Vagina (tissue), 2 donors: ENCODE results near the gene PDE3B.

Experiments
- CTCF ChIP-seq, 3 experiments: fragments of 450-650 bp in 2 of 3; fragments of 200-600 bp in 1 of 3; sonication (generic) in 1 of 3; IDR thresholded peaks; one replicate each; pipeline ENCODE4 v1.5.1; 2017 to 2019; ENCODE audit warnings: antibody characterized with exemption in 3 of 3, mild to moderate bottlenecking in 2 of 3, moderate library complexity in 2 of 3
- POLR2A ChIP-seq, 2 donors: fragments of 450-650 bp; IDR thresholded peaks; one replicate each; pipeline ENCODE4 v1.6.1; 2017; ENCODE audit warnings: antibody characterized with exemption in 2 of 2, mild to moderate bottlenecking in 2 of 2, moderate library complexity in 2 of 2
- POLR2AphosphoS5 ChIP-seq, 2 donors: sonication (generic); formaldehyde crosslinking; IDR thresholded peaks; one replicate each; pipeline ENCODE4 v1.9.0; 2017; ENCODE audit warnings: antibody characterized with exemption in 2 of 2, mild to moderate bottlenecking in 2 of 2, low read depth in 1 of 2; ENCODE audit not compliant: insufficient read depth in 1 of 2

- TF ChIP-seq CTCF (IDR thresholded peaks at IDR 0.05) (no peak), POLR2AphosphoS5 (IDR thresholded peaks at IDR 0.05; ENCODE audit: insufficient read depth in 1 of 2, low read depth in 1 of 2) (no peak), POLR2A (IDR thresholded peaks at IDR 0.05) (no peak)
Observed at GRCh38 chr11:14748090-14748489, 104.5 kb downstream of the PDE3B start.
